ENCODE data around the gene GRIK1. TPM values are rescaled to one million over a fixed set of nuclear protein-coding genes. Genes with fewer than 3 reads are reported as not detected.

Gene GRIK1
- polyA plus RNA-seq, 5 donors: 0.23 to 0.93 (median 0.48) TPM

DNA sequence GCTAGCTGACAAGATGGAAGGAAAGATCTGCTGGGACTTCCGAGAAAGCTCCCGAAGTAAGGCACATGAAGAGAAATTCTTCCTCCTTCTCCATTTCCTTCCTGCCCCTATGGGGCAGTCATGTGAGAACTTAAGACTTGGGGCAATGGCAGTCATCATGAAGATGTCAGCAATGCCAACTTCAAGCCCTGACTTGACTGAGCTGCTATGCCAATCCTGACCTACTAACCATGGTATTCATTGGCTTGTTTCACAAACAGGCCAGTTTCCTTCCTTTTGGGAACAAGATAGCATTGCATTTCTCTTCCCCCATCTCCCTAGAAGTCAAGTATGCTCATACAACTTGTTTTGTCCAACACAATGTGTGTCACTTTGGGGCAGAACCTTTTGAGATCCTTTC is 25.5 kb downstream of the GRIK1 start:
- no peak for DNase-seq

- DNase-seq: no peak
Observed at GRCh38 chr21:29909571-29909970, 30.2 kb downstream of the GRIK1 start.

DNA sequence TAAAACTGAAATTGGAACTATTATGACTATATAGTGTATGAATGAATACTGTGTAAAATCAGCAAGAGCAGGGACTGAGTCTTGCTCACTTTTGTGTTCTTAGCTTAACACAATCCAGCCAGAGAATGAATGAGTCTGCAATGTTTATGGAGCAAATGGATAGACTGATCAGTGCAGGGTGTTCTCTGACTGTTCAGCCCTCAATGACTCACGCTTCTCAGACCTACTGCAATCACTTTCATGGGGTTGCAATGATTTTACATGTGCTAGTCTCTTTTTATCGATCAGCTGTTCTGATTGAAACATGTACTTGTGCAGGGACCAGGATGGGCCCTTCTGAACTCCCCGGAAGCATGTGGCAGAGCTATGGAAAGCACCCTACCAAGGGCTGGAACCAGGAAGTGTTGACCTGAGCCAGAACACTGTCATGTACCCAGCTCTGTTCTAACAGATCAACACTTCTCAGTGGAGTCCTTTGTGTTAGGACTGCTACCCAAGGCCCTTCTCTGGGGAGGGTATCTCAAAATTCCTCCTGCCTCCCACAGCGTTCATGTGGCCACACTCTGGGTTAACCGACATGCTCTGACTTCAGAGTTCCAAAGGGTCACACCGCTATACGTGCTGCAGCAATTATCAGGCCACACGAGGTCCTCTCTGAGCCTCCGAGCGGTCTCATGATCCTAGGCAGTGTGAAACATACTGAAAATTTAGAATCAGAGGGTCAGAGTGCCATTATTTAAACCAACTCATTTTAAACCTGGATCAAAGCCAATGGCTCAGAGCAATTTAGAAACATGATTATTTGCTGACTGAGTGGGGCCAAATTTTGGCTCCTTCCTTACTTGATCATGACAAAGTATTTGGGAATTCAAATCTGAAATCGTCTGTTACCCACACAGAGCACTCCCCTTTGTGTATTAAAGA is 35.2 kb downstream of the GRIK1 start:
- peak; percentile 29 to 33 for DNase-seq

DNA sequence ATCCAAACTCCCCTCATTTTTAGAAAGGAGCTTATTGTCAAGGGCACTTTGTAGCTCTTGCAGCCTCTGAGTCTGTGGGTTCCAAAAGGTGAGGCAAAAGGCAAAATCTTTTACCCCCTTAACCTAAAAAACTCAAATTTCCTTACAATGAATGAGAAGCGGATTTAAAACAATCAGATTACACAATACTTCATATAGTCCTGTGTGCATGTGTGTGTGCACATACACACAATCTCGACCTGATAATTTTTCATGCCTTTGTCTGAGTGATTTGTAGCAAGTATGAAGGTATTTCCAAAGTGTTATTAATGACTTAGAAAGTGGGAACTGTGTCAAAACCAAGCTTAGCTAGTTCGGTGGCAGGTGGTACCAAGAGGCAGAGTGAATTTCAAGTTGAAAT is 42.9 kb downstream of the GRIK1 start:
- DNase-seq: no peak

DNA sequence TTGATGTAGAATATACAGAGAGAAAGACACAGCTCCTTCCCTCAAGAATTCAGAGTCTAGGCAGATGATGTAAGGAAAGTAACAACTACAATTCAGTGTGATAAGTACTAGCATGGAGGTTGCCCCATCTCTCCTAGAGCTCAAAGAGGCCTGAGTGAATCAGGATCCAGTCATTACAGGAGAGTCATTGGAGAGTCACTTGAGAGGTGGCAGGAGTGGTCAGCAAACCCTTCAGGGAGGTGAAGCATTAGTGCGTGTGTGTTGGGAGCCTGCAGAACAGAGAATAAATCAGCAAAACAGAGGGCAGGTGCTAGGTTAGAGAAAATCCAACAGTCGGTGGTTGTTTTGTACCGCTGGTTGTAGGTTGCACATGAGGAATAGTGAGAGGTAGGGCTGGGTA is 46.1 kb downstream of the GRIK1 start:
- DNase-seq: no peak

DNA sequence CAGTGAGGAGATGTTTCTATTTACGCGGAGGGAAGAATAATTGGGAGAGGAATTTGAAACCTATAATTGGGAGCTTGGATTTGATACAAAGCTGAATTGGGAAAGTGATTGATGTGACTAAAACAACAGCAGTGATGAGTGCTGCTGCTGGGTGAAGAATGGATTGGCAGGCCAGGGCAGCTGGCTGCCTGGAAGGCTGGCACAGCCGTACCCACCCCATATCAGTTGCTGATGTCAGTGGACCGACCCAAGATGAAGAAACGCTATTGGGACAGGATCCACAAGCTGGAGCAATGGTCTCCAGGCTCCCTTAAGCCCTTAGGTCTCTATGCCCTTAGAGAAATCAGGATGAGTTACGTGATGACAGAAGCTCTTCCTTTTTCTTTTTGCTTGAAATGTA is 47.4 kb downstream of the GRIK1 start:
- no peak for DNase-seq

GRCh38 chr21:29888437-29888836 is 51.4 kb downstream of the GRIK1 start:
- no peak for DNase-seq

DNA sequence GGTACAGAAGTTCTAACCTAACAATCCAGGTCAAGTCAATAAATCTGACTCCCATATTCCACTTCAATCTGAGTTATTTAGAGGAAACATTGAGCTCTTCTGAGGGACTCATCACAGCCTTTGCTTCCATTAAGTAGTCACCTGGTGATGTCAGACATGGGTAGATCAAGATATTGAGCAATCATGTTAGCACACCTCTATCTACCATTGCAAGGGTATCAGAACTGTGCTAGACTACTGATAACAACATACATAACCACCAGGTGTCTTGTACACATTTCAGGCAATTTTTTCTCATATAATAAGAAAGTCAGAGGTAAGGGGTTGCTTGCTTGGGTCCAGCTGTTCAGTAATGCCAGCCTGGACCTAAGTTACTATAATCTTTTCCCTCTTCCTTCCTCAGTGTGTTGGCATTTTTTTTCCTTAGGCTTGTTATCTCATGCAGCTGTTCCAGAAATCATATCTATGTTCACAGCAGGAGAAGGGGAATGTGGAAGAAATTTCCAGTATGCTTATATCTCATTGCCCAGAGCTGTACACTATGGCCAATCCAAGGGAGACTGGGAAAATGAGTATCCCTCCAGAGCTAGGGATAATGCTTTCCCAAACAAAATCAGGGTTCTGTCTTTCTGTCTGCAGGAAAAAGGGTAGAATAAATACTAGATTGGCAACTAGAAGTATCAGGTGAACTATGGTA is 52.3 kb downstream of the GRIK1 start:
- DNase-seq: no peak

- DNase-seq: no peak
Observed at GRCh38 chr21:29885491-29885890, 54.3 kb downstream of the GRIK1 start.

DNA sequence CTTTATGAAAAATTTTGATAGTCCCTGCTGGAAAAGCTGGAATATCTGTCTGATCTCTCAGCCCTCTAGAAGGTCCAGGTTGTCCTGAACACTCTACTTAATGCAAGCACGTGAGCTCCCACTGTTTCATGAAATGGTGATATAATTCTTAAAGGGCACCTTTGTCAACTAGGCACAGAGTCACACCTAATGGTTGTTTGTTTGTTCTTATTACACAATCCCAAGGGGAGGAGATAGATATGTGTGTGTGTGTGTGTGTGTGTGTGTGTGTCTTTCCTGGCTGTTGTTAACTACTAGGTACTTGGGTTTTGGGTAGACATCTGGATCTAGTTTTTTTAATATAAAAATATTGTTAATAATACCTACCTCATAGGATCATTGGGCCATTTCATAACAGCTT is 63.9 kb downstream of the GRIK1 start:
- no peak for DNase-seq

GRCh38 chr21:29875036-29875716 is 64.6 kb downstream of the GRIK1 start:
- no peak for DNase-seq

- no peak for DNase-seq
Observed at GRCh38 chr21:29873908-29874307, 65.9 kb downstream of the GRIK1 start.

DNA sequence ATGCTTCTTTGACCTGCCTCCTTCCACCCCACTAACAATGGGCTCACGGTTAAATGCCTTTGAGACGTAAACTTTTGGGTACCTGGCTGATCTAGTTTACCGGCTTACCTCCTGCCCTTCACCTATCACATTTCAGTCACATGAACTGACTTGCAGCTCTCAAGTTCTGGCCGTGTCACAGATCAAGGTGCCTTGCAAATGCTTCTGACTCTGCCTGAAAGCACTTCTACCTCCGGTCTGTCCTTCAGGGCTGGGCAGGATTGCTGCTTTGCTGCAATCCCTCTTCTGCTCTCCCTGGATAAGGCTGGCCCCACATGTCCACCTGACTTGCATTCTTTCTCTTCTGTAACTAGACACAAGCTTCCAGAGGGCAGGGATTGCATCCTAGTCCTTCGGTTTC is 69.0 kb downstream of the GRIK1 start:
- no peak for DNase-seq

DNA sequence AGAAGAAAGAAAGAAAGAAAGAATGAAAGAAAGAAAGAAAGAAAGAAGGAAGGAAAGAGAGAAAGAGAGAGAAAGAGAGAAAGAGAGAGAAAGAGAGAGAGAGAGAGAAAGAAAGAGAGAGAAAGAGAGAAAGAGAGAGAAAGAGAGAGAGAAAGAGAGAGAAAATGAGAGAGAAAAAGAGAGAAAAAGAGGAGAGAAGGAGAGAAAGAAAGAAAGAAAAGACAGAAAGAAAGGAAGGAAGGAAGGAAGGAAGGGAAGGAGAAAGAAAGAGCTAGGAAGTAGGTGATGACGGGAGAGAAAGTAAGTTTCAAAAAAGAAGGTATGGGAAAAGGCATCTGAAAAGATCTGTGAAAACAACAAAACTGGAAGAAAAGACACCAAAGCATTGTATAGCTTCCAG is 72.0 kb downstream of the GRIK1 start:
- no peak for DNase-seq

- DNase-seq: no peak
Observed at GRCh38 chr21:29860346-29860745, 79.5 kb downstream of the GRIK1 start.

DNA sequence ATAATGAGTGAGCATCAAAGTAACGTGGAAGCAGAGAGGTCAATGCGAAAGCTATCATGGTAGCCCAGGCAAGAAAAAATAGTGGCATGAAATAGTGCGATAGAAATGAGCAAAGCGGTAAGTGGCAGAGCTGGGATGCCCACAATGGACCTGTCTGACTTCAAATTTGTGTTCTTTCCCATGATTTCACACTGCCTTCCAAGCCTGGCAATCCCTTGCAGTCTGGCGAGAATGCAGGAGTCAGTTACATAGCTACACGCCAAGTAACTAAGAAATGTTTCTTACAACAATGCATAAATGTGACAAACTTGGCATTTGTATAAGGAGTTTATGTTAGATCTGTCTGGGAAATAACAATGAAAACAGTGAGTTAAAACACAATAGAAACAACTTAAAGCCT is 82.6 kb downstream of the GRIK1 start:
- DNase-seq: no peak

DNA sequence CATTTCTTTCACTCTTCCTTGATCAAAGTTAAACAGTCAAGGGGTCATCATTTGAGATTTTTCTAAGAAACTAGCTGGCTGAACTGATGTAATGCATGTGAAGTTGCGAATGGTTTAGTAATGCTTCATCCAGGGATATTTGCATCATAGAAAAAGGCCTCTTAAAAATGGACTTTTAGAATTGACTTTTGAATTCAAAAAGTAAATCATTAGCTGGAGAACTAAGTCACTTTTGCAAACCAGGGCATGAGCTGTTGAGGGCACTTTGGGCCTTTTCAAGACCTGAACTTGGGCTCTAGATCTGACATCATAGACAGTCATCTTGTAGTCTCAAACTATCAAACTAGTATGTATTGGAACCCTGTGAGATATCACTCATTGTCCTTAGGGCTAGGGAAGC is 85.0 kb downstream of the GRIK1 start:
- no peak for DNase-seq

DNA sequence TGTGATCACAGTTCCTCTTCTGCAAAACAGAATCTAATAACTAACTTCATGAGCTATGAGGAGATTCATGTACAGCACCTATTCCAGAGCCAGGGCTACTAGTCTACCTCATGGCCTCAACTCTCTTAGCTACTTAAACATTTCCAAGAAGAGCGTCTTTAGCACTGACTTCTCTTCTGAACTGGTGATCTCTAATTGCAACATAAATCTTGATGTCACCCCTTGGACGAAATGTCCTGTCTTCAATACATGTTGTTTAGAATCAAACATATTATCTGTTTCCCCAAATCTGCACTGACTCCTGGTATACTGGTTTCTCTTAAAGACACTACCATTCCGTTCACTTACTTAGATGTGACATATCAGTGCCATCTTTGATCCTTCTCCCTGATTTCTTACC is 88.2 kb downstream of the GRIK1 start:
- no peak for DNase-seq

DNA sequence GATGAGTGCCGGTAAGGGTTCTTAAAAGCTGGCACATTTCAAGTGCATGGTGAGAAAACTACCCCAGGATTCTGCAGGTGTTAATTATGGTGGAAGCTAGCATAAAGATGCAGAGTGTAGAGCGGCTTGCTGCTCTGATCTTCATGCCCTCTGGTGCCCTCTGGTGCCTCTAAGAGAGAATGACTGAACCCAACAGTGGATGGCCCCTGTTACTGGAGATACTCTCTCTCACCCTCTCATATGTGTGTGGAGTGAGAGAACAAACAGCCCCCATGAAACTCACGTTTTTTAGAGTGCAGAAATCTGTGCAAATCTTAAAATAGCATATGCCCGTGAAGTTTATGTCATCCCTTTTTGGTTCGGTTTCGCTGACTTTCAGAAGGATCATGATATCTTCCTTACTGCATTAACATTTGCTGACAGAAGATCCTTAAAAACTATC is 90.0 kb downstream of the GRIK1 start:
- peak; percentile 31 to 51 for DNase-seq

GRCh38 chr21:29843804-29844203 is 96.0 kb downstream of the GRIK1 start:
- no peak for DNase-seq

- no peak for DNase-seq
Observed at GRCh38 chr21:29834617-29835016, 105.2 kb downstream of the GRIK1 start.

- DNase-seq: no peak
Observed at GRCh38 chr21:29832217-29832616, 107.6 kb downstream of the GRIK1 start.

Data from right lung (tissue), 5 donors.